Hepatocyte (in vitro differentiated cells): ENCODE data around the gene TMEM259. TPM values are rescaled to one million over a fixed set of nuclear protein-coding genes. Genes with fewer than 3 reads are reported as not detected.
A peak's percentile ranks its signal among the peaks of the same experiment; 100 is the strongest.

Source experiments
- DNase-seq: peaks from one replicate; pipeline ENCODE4 v3.0.0-alpha.2; 2016; ENCODE audit warnings: low spot score
- H2AFZ ChIP-seq: fragments of 200-600 bp; sonication (generic); 2 replicates; pipeline ENCODE4 v1.6.0; 2016; ENCODE audit warnings: antibody characterized with exemption, mild to moderate bottlenecking
- H3K27ac ChIP-seq: fragments of 200-600 bp; sonication (generic); 2 replicates; pipeline ENCODE4 v1.5.1; 2016; ENCODE audit warnings: mild to moderate bottlenecking
- H3K27me3 ChIP-seq: fragments of 200-600 bp; sonication (generic); 2 replicates; pipeline ENCODE4 v1.6.1; 2016
- H3K36me3 ChIP-seq: fragments of 200-600 bp; sonication (generic); replicated peaks from 2 replicates; pipeline ENCODE4 v1.5.1; 2016; ENCODE audit warnings: low read depth; ENCODE audit not compliant: insufficient read depth
- H3K4me1 ChIP-seq: fragments of 200-600 bp; sonication (generic); 2 replicates; pipeline ENCODE4 v1.5.1; 2016; ENCODE audit warnings: mild to moderate bottlenecking, moderate library complexity; ENCODE audit not compliant: insufficient read depth
- H3K4me2 ChIP-seq: fragments of 200-600 bp; sonication (generic); 2 replicates; pipeline ENCODE4 v1.6.0; 2016
- H3K4me3 ChIP-seq: fragments of 200-600 bp; sonication (generic); 2 replicates; pipeline ENCODE4 v1.5.1; 2016; ENCODE audit warnings: mild to moderate bottlenecking
- H3K79me2 ChIP-seq: fragments of 200-600 bp; sonication (generic); 2 replicates; pipeline ENCODE4 v1.6.0; 2017; ENCODE audit warnings: mild to moderate bottlenecking
- H3K9me2 ChIP-seq: fragments of 200-600 bp; sonication (generic); replicated peaks from 2 replicates; pipeline ENCODE4 v1.6.0; 2017; ENCODE audit warnings: mild to moderate bottlenecking; ENCODE audit not compliant: insufficient read depth
- H3K9me3 ChIP-seq: fragments of 200-600 bp; sonication (generic); 2 replicates; pipeline ENCODE4 v1.5.1; 2016; ENCODE audit warnings: low read depth, mild to moderate bottlenecking
- H4K20me1 ChIP-seq: fragments of 200-600 bp; sonication (generic); 2 replicates; pipeline ENCODE4 v1.6.0; 2016; ENCODE audit warnings: mild to moderate bottlenecking; ENCODE audit not compliant: insufficient read depth, poor library complexity, severe bottlenecking
- EZH2 ChIP-seq: fragments of 200-600 bp; sonication (generic); IDR thresholded peaks from 2 replicates; pipeline ENCODE4 v1.6.1; 2016; ENCODE audit warnings: antibody characterized with exemption, mild to moderate bottlenecking, borderline replicate concordance
- EZH2phosphoT487 ChIP-seq: fragments of 200-600 bp; sonication (generic); IDR thresholded peaks from one replicate; pipeline ENCODE4 v1.6.1; 2018; ENCODE audit warnings: antibody characterized with exemption, mild to moderate bottlenecking, low read depth, moderate library complexity; ENCODE audit not compliant: unreplicated experiment, severe bottlenecking
- WGBS: methylation state at CpG from one replicate; pipeline ENCODE4 v1.1.6; 2016; ENCODE audit warnings: low lambda C conversion rate; ENCODE audit errors: missing lambda C conversion rate; 5-methylcytosine and 5-hydroxymethylcytosine counted together
- polyA plus RNA-seq: library from polyadenylated mRNA; unstranded; fragments of >200 nt; fragmentation: Nextera tagmentation; extraction: Ambion mirVana; gene quantifications from 2 replicates; pipeline ENCODE4 v1.2.1, GENCODE V29; 2016
- small RNA-seq: library from RNA; depleted of rRNA; stranded (forward); fragments of <200 nt; gene quantifications from one replicate; pipeline ENCODE3, GENCODE V24; 2014
- total RNA-seq: library from RNA; depleted of rRNA; stranded (reverse); fragments of >200 nt; gene quantifications from 2 replicates; pipeline ENCODE4 v1.2.3, GENCODE V29; 2014
- TF ChIP-seq, protein P1 (sequence below): fragments of 200-600 bp; sonication (generic); IDR thresholded peaks from 2 replicates; pipeline ENCODE4 v1.5.1; 2016; ENCODE audit warnings: antibody characterized with exemption, mild to moderate bottlenecking; ENCODE audit not compliant: poor library complexity

Gene TMEM259
- total and polyA plus RNA-seq, 2 experiments from 2014 or later, result 169 to 311 TPM

- Histone ChIP-seq H4K20me1 (peaks cover 7% of the 10 kb centered on the region), H3K4me1 (peaks cover 38% of the 10 kb centered on the region), H3K9me3 (no peaks in the 10 kb centered on the region), H3K27ac (peak overlapping the region; percentile 100), H2AFZ (no peak overlapping the region), H3K4me2 (peak overlapping the region; percentile 81), H3K9me2 (no peaks in the 10 kb centered on the region), H3K27me3 (no peaks in the 10 kb centered on the region), H3K4me3 (no peak overlapping the region), H3K36me3 (peaks cover 3% of the 10 kb centered on the region), H3K79me2 (peaks cover 72% of the 10 kb centered on the region)
- WGBS, result 53% methylated on average over 12 of the region's 14 CpGs
- TF ChIP-seq EZH2, result no peak
- TF ChIP-seq, protein P1, sequence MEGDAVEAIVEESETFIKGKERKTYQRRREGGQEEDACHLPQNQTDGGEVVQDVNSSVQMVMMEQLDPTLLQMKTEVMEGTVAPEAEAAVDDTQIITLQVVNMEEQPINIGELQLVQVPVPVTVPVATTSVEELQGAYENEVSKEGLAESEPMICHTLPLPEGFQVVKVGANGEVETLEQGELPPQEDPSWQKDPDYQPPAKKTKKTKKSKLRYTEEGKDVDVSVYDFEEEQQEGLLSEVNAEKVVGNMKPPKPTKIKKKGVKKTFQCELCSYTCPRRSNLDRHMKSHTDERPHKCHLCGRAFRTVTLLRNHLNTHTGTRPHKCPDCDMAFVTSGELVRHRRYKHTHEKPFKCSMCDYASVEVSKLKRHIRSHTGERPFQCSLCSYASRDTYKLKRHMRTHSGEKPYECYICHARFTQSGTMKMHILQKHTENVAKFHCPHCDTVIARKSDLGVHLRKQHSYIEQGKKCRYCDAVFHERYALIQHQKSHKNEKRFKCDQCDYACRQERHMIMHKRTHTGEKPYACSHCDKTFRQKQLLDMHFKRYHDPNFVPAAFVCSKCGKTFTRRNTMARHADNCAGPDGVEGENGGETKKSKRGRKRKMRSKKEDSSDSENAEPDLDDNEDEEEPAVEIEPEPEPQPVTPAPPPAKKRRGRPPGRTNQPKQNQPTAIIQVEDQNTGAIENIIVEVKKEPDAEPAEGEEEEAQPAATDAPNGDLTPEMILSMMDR, result no peak
- no peak for TF ChIP-seq EZH2phosphoT487
- DNase-seq, result peak; percentile 89
These were observed 58.9 kb downstream of the TMEM259 start for GRCh38 chr19:961866-962620.

- Histone ChIP-seq H3K27ac (peak overlapping the region; percentile 100), H3K27me3 (no peaks in the 10 kb centered on the region), H3K4me2 (peak overlapping the region; percentile 81), H3K4me3 (peak overlapping the region; percentile 55), H3K9me2 (no peaks in the 10 kb centered on the region), H2AFZ (no peak overlapping the region), H4K20me1 (peaks cover 7% of the 10 kb centered on the region), H3K36me3 (peaks cover 3% of the 10 kb centered on the region), H3K4me1 (peaks cover 53% of the 10 kb centered on the region), H3K79me2 (peaks cover 80% of the 10 kb centered on the region), H3K9me3 (no peaks in the 10 kb centered on the region)
- peak; percentile 6 for DNase-seq
- TF ChIP-seq EZH2phosphoT487 (no peak), EZH2 (no peak)
- TF ChIP-seq, protein P1, result no peak
- WGBS, result 72% methylated on average over 8 of the region's 8 CpGs
These were observed 60.4 kb downstream of the TMEM259 start for GRCh38 chr19:960601-960938.

DNA sequence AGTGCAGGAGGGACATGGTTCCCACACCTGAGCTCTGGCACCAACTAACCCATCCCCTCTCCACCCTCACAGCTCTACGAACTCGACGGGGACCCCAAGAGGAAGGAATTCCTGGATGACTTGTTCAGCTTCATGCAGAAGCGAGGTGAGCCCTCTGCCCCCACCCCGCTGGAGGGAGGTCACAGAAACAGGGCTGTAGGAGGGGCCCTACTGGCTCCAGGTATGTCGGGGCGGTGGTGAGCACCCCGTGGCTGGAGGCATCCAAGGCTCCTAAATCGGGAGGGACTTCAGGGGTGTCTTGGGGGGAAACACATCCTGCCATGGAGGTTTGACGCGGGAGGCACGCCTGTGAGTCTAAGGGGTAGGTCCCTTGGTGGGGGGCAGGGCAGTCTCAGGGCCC is 60.9 kb downstream of the TMEM259 start:
- DNase-seq, result peak; percentile 65
- H3K4me2 ChIP-seq, result peak overlapping the region; percentile 81
- no peak overlapping the region for H3K4me3 ChIP-seq
- no peaks in the 10 kb centered on the region for H3K9me3 ChIP-seq
- 53% methylated on average over 12 of the region's 12 CpGs for WGBS
- H3K9me2 ChIP-seq, result no peaks in the 10 kb centered on the region
- peaks cover 7% of the 10 kb centered on the region for H4K20me1 ChIP-seq
- peaks cover 1% of the 10 kb centered on the region for H3K36me3 ChIP-seq
- H3K79me2 ChIP-seq, result peaks cover 80% of the 10 kb centered on the region
- no peaks in the 10 kb centered on the region for H3K27me3 ChIP-seq
- no peak for TF ChIP-seq EZH2phosphoT487
- TF ChIP-seq, protein P1, result peak; percentile 9
- no peak for TF ChIP-seq EZH2
- H3K27ac ChIP-seq, result peak overlapping the region; percentile 100
- H3K4me1 ChIP-seq, result peaks cover 58% of the 10 kb centered on the region
- H2AFZ ChIP-seq, result no peak overlapping the region

Small RNA genes within 50 kb of the gene (small RNA-seq; reads per million reads assigned to genes)
- 0.31 reads per million, percentile 8 among the genes with 10 or more reads in this experiment for gene RNU6-2

Other genes starting within 250 kb of the TMEM259 start
- gene PTBP1, start 223.7 kb downstream of the TMEM259 start, total RNA-seq, result 144 and 178 TPM in 2 replicates
- gene PTBP1, start 223.7 kb downstream of the TMEM259 start, polyA plus RNA-seq, result 204 and 219 TPM in 2 replicates
- 7.6 and 11.1 TPM in 2 replicates for gene PLPPR3, start 199.2 kb downstream of the TMEM259 start, total RNA-seq
- gene PLPPR3, start 199.2 kb downstream of the TMEM259 start, polyA plus RNA-seq, result 11.4 and 11.7 TPM in 2 replicates
- not detected in 2 replicates for gene AZU1, start 193.3 kb downstream of the TMEM259 start, total RNA-seq
- gene AZU1, start 193.3 kb downstream of the TMEM259 start, polyA plus RNA-seq, result 0.94 TPM in 1 of 2 replicates, not detected in the other
- gene PRTN3, start 180.1 kb downstream of the TMEM259 start, total RNA-seq, result not detected in 2 replicates
- gene PRTN3, start 180.1 kb downstream of the TMEM259 start, polyA plus RNA-seq, result not detected in 2 replicates
- 0.83 and 1.2 TPM in 2 replicates for gene ELANE, start 168.8 kb downstream of the TMEM259 start, total RNA-seq
- gene ELANE, start 168.8 kb downstream of the TMEM259 start, polyA plus RNA-seq, result 0.81 and 3.0 TPM in 2 replicates
- 3.3 and 9.0 TPM in 2 replicates for gene CFD, start 161.5 kb downstream of the TMEM259 start, total RNA-seq
- gene CFD, start 161.5 kb downstream of the TMEM259 start, polyA plus RNA-seq, result 8.2 and 11.2 TPM in 2 replicates
- gene MED16, start 127.9 kb downstream of the TMEM259 start, total RNA-seq, result 24.4 and 32.1 TPM in 2 replicates
- gene MED16, start 127.9 kb downstream of the TMEM259 start, polyA plus RNA-seq, result 80.9 and 111 TPM in 2 replicates
- not detected in 2 replicates for gene RNU6-9, start 127.6 kb downstream of the TMEM259 start, total RNA-seq
- gene RNU6-9, start 127.6 kb downstream of the TMEM259 start, polyA plus RNA-seq, result not detected in 2 replicates
- gene R3HDM4, start 107.9 kb downstream of the TMEM259 start, total RNA-seq, result 42.2 and 44.1 TPM in 2 replicates
- gene R3HDM4, start 107.9 kb downstream of the TMEM259 start, polyA plus RNA-seq, result 86.6 and 88.2 TPM in 2 replicates
- gene KISS1R, start 103.8 kb downstream of the TMEM259 start, total RNA-seq, result 1.3 and 1.4 TPM in 2 replicates
- 2.1 and 4.2 TPM in 2 replicates for gene KISS1R, start 103.8 kb downstream of the TMEM259 start, polyA plus RNA-seq
- 95.9 and 122 TPM in 2 replicates for gene ARID3A, start 95.1 kb downstream of the TMEM259 start, total RNA-seq
- 180 and 203 TPM in 2 replicates for gene ARID3A, start 95.1 kb downstream of the TMEM259 start, polyA plus RNA-seq
- gene WDR18, start 36.8 kb downstream of the TMEM259 start, total RNA-seq, result 57.8 and 60.0 TPM in 2 replicates
- 160 and 169 TPM in 2 replicates for gene WDR18, start 36.8 kb downstream of the TMEM259 start, polyA plus RNA-seq
- 0.30 and 0.64 TPM in 2 replicates for gene GRIN3B, start 20.7 kb downstream of the TMEM259 start, total RNA-seq
- 0.48 and 0.49 TPM in 2 replicates for gene GRIN3B, start 20.7 kb downstream of the TMEM259 start, polyA plus RNA-seq
- not detected in 2 replicates for gene RNU6-2, start 399 bp upstream of the TMEM259 start, total RNA-seq
- not detected in 2 replicates for gene RNU6-2, start 399 bp upstream of the TMEM259 start, polyA plus RNA-seq
- gene CNN2, start 5.5 kb upstream of the TMEM259 start, total RNA-seq, result 88.5 and 115 TPM in 2 replicates
- 229 and 247 TPM in 2 replicates for gene CNN2, start 5.5 kb upstream of the TMEM259 start, polyA plus RNA-seq
- 8.2 and 17.8 TPM in 2 replicates for gene ABCA7, start 19.0 kb upstream of the TMEM259 start, total RNA-seq
- 26.8 and 38.1 TPM in 2 replicates for gene ABCA7, start 19.0 kb upstream of the TMEM259 start, polyA plus RNA-seq
- gene ARHGAP45, start 46.0 kb upstream of the TMEM259 start, total RNA-seq, result 11.0 and 12.9 TPM in 2 replicates
- gene ARHGAP45, start 46.0 kb upstream of the TMEM259 start, polyA plus RNA-seq, result 16.0 and 18.3 TPM in 2 replicates
- 126 and 170 TPM in 2 replicates for gene POLR2E, start 74.3 kb upstream of the TMEM259 start, total RNA-seq
- gene POLR2E, start 74.3 kb upstream of the TMEM259 start, polyA plus RNA-seq, result 326 and 328 TPM in 2 replicates
- gene GPX4, start 82.9 kb upstream of the TMEM259 start, total RNA-seq, result 524 and 539 TPM in 2 replicates
- gene GPX4, start 82.9 kb upstream of the TMEM259 start, polyA plus RNA-seq, result 729 and 735 TPM in 2 replicates
- gene SBNO2, start 153.1 kb upstream of the TMEM259 start, total RNA-seq, result 15.2 and 15.6 TPM in 2 replicates
- gene SBNO2, start 153.1 kb upstream of the TMEM259 start, polyA plus RNA-seq, result 12.7 and 16.2 TPM in 2 replicates
- 48.9 and 53.3 TPM in 2 replicates for gene STK11, start 184.7 kb upstream of the TMEM259 start, total RNA-seq
- gene STK11, start 184.7 kb upstream of the TMEM259 start, polyA plus RNA-seq, result 73.8 and 76.6 TPM in 2 replicates
- gene CBARP, start 216.9 kb upstream of the TMEM259 start, total RNA-seq, result 1.1 and 4.2 TPM in 2 replicates
- gene CBARP, start 216.9 kb upstream of the TMEM259 start, polyA plus RNA-seq, result 7.1 and 10.7 TPM in 2 replicates
- 54.0 and 64.1 TPM in 2 replicates for gene ATP5F1D, start 220.6 kb upstream of the TMEM259 start, total RNA-seq
- gene ATP5F1D, start 220.6 kb upstream of the TMEM259 start, polyA plus RNA-seq, result 291 and 297 TPM in 2 replicates
- gene MIDN, start 227.5 kb upstream of the TMEM259 start, total RNA-seq, result 28.7 and 30.1 TPM in 2 replicates
- 94.6 and 98.4 TPM in 2 replicates for gene MIDN, start 227.5 kb upstream of the TMEM259 start, polyA plus RNA-seq
- 212 and 361 TPM in 2 replicates for gene CIRBP, start 248.2 kb upstream of the TMEM259 start, total RNA-seq
- gene CIRBP, start 248.2 kb upstream of the TMEM259 start, polyA plus RNA-seq, result 202 and 261 TPM in 2 replicates